Kidney (tissue), 14 donors: ENCODE results near the gene SCAPER. TPM values are rescaled to one million over a fixed set of nuclear protein-coding genes. Genes with fewer than 3 reads are reported as not detected.
A peak's percentile ranks its signal among the peaks of the same experiment; 100 is the strongest.

ENCODE experiments used
- DNase-seq, 5 donors: peaks; one replicate each; pipeline ENCODE4 v3.0.0-alpha.2; 2013 to 2020
- FAIRE-seq: peaks from 2 replicates; lab custom pipeline; 2012; peaks lifted over from hg19 to GRCh38; lab: Jason Lieb, UNC
- H3K27ac ChIP-seq, 2 donors: one replicate each; pipeline ENCODE4 v1.7.0; 2013; ENCODE audit warnings: low read depth in 2 of 2, low read length in 2 of 2, inconsistent platforms in 1 of 2
- H3K27me3 ChIP-seq: one replicate; pipeline ENCODE4 v1.7.1; 2013; ENCODE audit warnings: low read length, inconsistent platforms; ENCODE audit not compliant: control insufficient read depth, insufficient read depth
- H3K36me3 ChIP-seq, 3 donors: one replicate each; pipeline versions ENCODE4 v1.7.0 to v1.7.1; 2013; ENCODE audit warnings: low read length in 3 of 3, control low read depth in 1 of 3, inconsistent platforms in 1 of 3; ENCODE audit not compliant: insufficient read depth in 3 of 3, control insufficient read depth in 2 of 3
- H3K4me1 ChIP-seq, 3 donors: one replicate each; pipeline versions ENCODE4 v1.7.0 to v1.7.1; 2013; ENCODE audit warnings: low read length in 3 of 3, inconsistent platforms in 1 of 3, low read depth in 1 of 3; ENCODE audit not compliant: control insufficient read depth in 2 of 3, insufficient read depth in 2 of 3
- H3K4me3 ChIP-seq, 3 donors: one replicate each; pipeline versions ENCODE4 v1.7.0 to v1.8.1; 2013; ENCODE audit warnings: low read length in 3 of 3, control low read depth in 1 of 3, inconsistent platforms in 1 of 3
- H3K9ac ChIP-seq, 3 donors: one replicate each; pipeline versions ENCODE4 v1.7.0 to v1.7.1; 2013; ENCODE audit warnings: low read length in 3 of 3, control low read depth in 1 of 3, inconsistent platforms in 1 of 3
- H3K9me3 ChIP-seq, 3 donors: one replicate each; pipeline versions ENCODE4 v1.7.0 to v1.7.1; 2013; ENCODE audit warnings: low read length in 3 of 3, control low read depth in 1 of 3, inconsistent platforms in 1 of 3; ENCODE audit not compliant: control insufficient read depth in 2 of 3, insufficient read depth in 1 of 3
- CTCF ChIP-seq: IDR thresholded peaks from 3 replicates; pipeline ENCODE4 v1.5.1; 2012; ENCODE audit warnings: mild to moderate bottlenecking, moderate library complexity, borderline replicate concordance; ENCODE audit not compliant: insufficient read depth; ENCODE audit errors: extremely low read depth
- intact Hi-C: fragments of 100-400 bp; cut with DNase I; formaldehyde crosslinking; loops from one replicate; pipeline ENCODE4 v1.11.1; 2022
- polyA plus RNA-seq: library from polyadenylated mRNA; stranded (reverse); fragments of 350-450 nt; fragmentation: Illumina TruSeq; extraction: RNeasy Lipid Tissue Mini Kit (QIAGEN cat#74804); gene quantifications from one replicate; pipeline ENCODE4 v1.2.3, GENCODE V29; 2014; ENCODE audit warnings: low read depth, low replicate concordance; ENCODE audit not compliant: insufficient read depth
- total RNA-seq: library from RNA; stranded (reverse); fragmentation: NEBNext Ultra II Directional; extraction: Animal tissue kit (Norgen Biotek cat#: 25700); gene quantifications from one replicate; pipeline ENCODE4 v1.2.1, GENCODE V29; 2021
- donor health status: control.
- donor health status: control.
- donor health status: control.
- donor health status: control.
- donor health status: control.
- donor health status: DM: yes; HTN: yes; CAD: no.
- donor health status: Normal renal cell carcinoma (clear cell type).

The SCAPER gene
- total and polyA plus RNA-seq, 2 donors from 2014 or later: 11.6 to 39.4 TPM

- H3K9me3 ChIP-seq: no peaks in the 10 kb centered on the region
- intact Hi-C loops: no loop called here
- no peak overlapping the region for H3K4me3 ChIP-seq
- no peak overlapping the region for H3K27ac ChIP-seq
- no peak for TF ChIP-seq CTCF
- H3K9ac ChIP-seq: no peak overlapping the region
- no peaks in the 10 kb centered on the region for H3K4me1 ChIP-seq
- no peak for FAIRE-seq
- H3K27me3 ChIP-seq: no peaks in the 10 kb centered on the region
- no peak for DNase-seq
- no peaks in the 10 kb centered on the region for H3K36me3 ChIP-seq
Measured at GRCh38 chr15:76843269-76843668, 61.9 kb downstream of the SCAPER start.

GRCh38 chr15:76840830-76841460 is 64.2 kb downstream of the SCAPER start:
- Histone ChIP-seq H3K4me1 (no peaks in the 10 kb centered on the region), H3K27ac (no peak overlapping the region), H3K27me3 (no peaks in the 10 kb centered on the region), H3K36me3 (no peaks in the 10 kb centered on the region), H3K4me3 (no peak overlapping the region), H3K9me3 (no peaks in the 10 kb centered on the region), H3K9ac (no peak overlapping the region)
- FAIRE-seq (no peak), DNase-seq (peak in 2 of 5 donors; percentile 33 to 67)
- intact Hi-C loops: no loop called here
- TF ChIP-seq CTCF: peak; percentile 17

- Histone ChIP-seq H3K27ac (no peak overlapping the region), H3K9ac (no peak overlapping the region), H3K4me3 (no peak overlapping the region), H3K27me3 (no peaks in the 10 kb centered on the region), H3K9me3 (no peaks in the 10 kb centered on the region), H3K36me3 (no peaks in the 10 kb centered on the region), H3K4me1 (no peaks in the 10 kb centered on the region)
- TF ChIP-seq CTCF: no peak
- DNase-seq (no peak), FAIRE-seq (no peak)
- intact Hi-C loops: no loop called here
Measured at GRCh38 chr15:76839173-76839572, 66.0 kb downstream of the SCAPER start.

GRCh38 chr15:76837474-76837873 is 67.7 kb downstream of the SCAPER start:
- TF ChIP-seq CTCF: no peak
- FAIRE-seq (no peak), DNase-seq (no peak)
- H3K4me3 ChIP-seq: no peak overlapping the region
- no peaks in the 10 kb centered on the region for H3K4me1 ChIP-seq
- intact Hi-C loops: no loop called here
- no peaks in the 10 kb centered on the region for H3K27me3 ChIP-seq
- no peak overlapping the region for H3K27ac ChIP-seq
- H3K9me3 ChIP-seq: peaks cover 0 to 7% (median 0%) of the 10 kb centered on the region in 3 donors
- H3K36me3 ChIP-seq: no peaks in the 10 kb centered on the region
- H3K9ac ChIP-seq: no peak overlapping the region
